ENCODE data around the gene DNAH6.

GRCh38 chr2:84735389-84735788, 219.1 kb downstream of the DNAH6 start:
- no peak for TF ChIP-seq CTCF (IDR thresholded peaks at IDR 0.05)
- no peak for TF ChIP-seq POLR2A (IDR thresholded peaks at IDR 0.05)
- no peak for TF ChIP-seq EP300 (IDR thresholded peaks at IDR 0.05)
- no peak for TF ChIP-seq POLR2AphosphoS5 (IDR thresholded peaks at IDR 0.05)

Data from gastroesophageal sphincter (tissue), 3 donors.